A172 (cell line): ENCODE measurements around the gene CDC25A. TPM values are rescaled to one million over a fixed set of nuclear protein-coding genes. Genes with fewer than 3 reads are reported as not detected.

Experiments
- DNase-seq: peaks from one replicate; pipeline ENCODE4 v3.0.0-alpha.2; 2015; ENCODE audit warnings: low spot score
- total RNA-seq: library from RNA; depleted of rRNA; stranded (reverse); fragments of >200 nt; shearing (Covaris generic); gene quantifications from 2 replicates; pipeline ENCODE4 v1.2.3, GENCODE V29; 2014; rRNA removed

Gene CDC25A
- total RNA-seq, 1 experiment from 2014 or later, result 33.6 TPM

DNA sequence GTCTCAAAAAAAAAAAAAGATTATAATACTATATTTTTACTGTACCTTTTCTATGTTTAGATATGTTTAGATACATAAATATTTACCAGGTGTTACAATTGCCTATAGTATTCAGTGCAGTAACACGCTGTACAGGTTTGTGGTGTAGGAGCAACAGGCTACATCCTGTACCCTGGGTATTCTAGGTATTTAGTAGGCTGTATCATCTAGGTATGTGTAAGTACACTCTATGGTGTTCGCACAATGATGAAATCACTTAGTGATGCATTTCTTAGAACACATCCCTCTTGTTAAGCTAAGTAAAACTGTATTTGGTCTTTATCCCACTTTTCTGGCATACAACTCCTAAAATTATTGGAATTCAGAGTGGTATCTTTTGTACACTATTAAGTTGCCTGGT, 77.8 kb downstream of the CDC25A start:
- DNase-seq, result no peak

DNA sequence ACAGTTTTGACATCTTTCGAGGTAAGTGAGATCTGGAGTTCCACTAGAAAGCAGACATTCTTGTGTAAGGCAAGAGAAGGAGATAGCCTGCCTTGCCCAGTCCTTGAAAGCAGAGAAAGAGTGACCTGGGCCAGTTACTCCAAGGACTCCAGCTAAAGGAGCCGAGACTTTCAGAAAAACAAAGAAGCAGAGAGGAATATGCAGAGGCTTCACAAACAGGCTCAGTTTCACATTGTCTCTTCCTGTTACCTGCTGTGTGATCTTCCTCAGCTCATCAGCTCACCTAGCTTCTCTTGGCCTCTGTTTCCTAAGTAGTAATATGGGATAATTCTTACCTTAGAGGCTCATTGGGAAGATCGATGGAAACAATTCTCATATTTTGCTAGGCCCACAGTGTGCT, 81.0 kb downstream of the CDC25A start:
- no peak for DNase-seq

Other genes with a start within 250 kb of the CDC25A start
- 66.0 and 87.0 TPM in 2 replicates for gene MAP4, start 172.0 kb downstream of the CDC25A start, total RNA-seq
- gene CAMP, start 35.1 kb upstream of the CDC25A start, total RNA-seq, result not detected in 2 replicates
- 2.3 and 3.9 TPM in 2 replicates for gene ZNF589, start 52.7 kb upstream of the CDC25A start, total RNA-seq
- gene NME6, start 113.0 kb upstream of the CDC25A start, total RNA-seq, result 10.9 and 11.9 TPM in 2 replicates
- gene SPINK8, start 145.2 kb upstream of the CDC25A start, total RNA-seq, result not detected in 2 replicates
- not detected in 2 replicates for gene FBXW12, start 183.8 kb upstream of the CDC25A start, total RNA-seq
- gene PLXNB1, start 241.7 kb upstream of the CDC25A start, total RNA-seq, result 24.9 and 66.5 TPM in 2 replicates